GM21360 (cell line): ENCODE results near the gene BMAL1.
"Not testable (repeated sequence)": the region's sequence is repeated elsewhere in the genome, so short reads cannot be mapped to it uniquely, and the experiment has no call there.

ENCODE experiments used
- ATAC-seq: cut with Tn5 transposase; IDR thresholded peaks from one replicate; pipeline ENCODE4 v1.9.1; 2021; ENCODE audit warnings: mild to moderate bottlenecking, moderate library complexity; ENCODE audit not compliant: unreplicated experiment

BMAL1 gene

DNA sequence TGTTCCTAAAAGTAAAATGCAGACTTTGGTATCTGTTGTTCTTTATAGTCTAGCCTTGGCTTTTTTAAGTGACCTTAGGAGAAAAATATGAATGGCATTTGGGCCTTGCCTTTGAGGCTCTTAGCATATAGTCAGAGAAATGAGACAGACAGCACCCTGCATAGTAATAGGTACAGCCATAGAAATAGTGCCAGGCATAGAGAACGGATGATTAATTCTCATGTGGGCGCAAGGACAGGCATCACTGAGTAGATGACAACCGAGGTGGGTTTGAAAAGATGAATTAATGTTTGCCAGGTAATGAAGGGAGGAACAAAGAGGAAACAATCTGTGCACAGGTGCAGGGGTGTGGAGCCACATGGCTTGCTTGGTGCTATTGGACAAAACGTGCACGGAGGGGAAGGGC is 90.5 kb downstream of the BMAL1 start:
- ATAC-seq: no peak

DNA sequence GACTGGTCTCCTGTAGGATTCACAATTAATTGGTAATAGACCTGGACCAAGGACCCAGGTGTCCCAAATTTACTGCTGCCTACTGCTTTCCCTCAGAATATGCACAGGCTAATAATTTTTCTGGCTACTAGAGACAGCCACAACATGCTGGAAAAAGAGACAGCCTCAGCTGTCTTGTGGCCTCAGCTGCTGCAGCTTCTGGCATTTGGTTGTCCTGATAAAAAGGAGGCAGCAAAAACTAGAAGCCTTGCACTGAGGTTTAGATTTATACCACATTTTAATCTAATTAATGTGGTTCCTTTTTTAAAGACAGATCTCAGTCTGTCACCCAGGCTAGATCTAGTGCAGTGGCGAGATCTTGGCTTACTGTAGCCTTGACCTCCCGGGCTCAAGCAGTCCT is 95.6 kb downstream of the BMAL1 start:
- no peak for ATAC-seq

GRCh38 chr11:13375798-13376197 is 98.2 kb downstream of the BMAL1 start:
- no peak for ATAC-seq

GRCh38 chr11:13376402-13376801 is 98.8 kb downstream of the BMAL1 start:
- no peak for ATAC-seq

DNA sequence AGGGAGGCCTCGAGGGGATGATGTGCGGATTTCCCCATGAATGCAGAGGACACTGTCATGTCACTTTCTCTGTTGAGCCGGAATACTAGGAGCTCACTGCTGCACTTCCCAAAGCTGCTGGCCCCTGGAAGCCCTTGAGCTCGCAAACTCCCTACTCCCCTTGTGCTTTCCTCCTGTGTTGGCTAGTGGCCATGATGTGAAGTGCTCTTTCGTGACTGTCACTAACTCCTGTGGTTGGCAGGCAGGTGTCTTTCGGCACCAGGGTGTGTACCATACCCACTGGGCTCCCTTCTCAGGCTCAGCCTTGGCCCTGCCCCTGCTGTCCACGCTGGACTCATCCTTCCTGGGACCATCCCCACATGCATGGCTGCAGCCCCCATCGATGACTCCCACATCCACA is 99.2 kb downstream of the BMAL1 start:
- ATAC-seq: no peak

GRCh38 chr11:13378316-13378715 is 100.7 kb downstream of the BMAL1 start:
- ATAC-seq: no peak

GRCh38 chr11:13380731-13381130 is 103.1 kb downstream of the BMAL1 start:
- no peak for ATAC-seq

- ATAC-seq: no peak
Observed at GRCh38 chr11:13382751-13383150, 105.2 kb downstream of the BMAL1 start.

- ATAC-seq: no peak
Observed at GRCh38 chr11:13384908-13385640, 107.5 kb downstream of the BMAL1 start.

DNA sequence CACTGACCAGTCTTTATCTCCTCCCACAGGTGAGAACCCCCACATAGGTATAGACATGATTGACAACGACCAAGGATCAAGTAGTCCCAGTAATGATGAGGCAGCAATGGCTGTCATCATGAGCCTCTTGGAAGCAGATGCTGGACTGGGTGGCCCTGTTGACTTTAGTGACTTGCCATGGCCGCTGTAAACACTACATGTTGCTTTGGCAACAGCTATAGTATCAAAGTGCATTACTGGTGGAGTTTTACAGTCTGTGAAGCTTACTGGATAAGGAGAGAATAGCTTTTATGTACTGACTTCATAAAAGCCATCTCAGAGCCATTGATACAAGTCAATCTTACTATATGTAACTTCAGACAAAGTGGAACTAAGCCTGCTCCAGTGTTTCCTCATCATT is 109.0 kb downstream of the BMAL1 start:
- ATAC-seq: no peak

DNA sequence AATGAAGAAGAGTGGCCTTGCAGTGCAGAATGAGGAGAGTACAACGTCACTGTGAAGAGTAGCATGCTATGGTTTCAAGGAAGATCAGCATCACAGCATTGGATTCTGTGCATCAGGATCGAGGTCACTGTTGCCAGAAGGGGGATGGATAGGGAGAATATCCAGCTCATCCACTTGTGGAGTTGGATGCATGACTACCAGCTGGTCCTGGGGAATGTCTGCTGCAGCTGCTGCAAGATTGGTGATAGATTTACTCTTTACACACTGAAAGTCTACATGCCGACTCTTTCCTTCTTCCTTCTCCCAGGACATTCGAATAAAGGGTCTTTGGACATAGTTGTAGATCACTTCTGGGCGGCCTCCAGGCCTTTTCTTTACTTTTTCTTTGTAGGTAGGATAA is 111.2 kb downstream of the BMAL1 start:
- ATAC-seq: no peak

- ATAC-seq: no peak
Observed at GRCh38 chr11:13391217-13391616, 113.6 kb downstream of the BMAL1 start.

DNA sequence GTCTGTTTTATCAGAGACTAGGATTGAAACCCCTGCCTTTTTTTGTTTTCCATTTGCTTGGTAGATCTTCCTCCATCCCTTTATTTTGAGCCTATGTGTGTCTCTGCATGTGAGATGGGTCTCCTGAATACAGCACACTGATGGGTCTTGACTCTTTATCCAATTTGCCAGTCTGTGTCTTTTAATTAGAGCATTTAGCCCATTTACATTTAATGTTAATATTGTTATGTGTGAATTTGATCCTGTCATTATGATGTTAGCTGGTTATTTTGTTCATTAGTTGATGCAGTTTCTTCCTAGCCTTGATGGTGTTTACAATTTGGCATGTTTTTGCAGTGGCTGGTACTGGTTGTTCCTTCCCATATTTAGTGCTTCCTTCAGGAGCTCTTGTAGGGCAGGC is 120.7 kb downstream of the BMAL1 start:
- not testable (repeated sequence) for ATAC-seq

DNA sequence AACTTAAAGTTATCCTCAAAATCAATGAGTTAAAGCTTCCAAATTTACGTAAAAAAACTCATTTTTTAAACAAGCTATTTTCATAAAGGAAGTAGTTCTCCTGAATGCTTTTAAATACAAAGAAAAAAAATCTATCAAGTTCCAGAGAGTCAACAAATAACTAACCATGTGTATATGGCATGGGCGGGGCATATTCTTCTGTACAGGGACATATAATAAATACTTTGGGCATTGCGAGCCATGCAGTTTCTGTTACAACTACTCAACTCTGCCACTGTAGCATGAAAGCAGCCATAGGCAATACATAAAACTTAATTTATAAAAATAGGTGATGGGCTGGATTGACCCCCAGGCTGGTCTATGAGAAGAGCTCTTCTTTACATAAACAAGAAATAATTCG is 127.6 kb downstream of the BMAL1 start:
- ATAC-seq: no peak

DNA sequence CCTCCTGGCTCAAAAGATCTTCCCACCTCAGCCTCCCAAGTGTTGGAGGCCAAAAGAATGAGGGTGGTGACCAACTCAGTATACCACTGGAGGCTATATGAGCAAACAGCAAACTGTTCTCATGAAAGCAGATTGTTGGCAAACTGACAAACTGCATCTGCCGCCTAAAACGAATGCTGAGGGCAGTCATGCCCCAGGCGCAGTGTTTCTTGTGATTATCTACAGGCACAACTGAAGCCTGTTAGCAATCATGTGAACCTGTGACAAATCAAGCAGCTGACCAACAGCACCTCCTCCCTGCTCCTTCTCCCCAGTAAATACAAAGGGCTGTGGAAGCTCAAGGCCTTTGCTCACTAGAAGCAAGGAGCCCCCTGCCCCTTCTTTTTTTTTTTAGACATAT is 137.6 kb downstream of the BMAL1 start:
- ATAC-seq: no peak

DNA sequence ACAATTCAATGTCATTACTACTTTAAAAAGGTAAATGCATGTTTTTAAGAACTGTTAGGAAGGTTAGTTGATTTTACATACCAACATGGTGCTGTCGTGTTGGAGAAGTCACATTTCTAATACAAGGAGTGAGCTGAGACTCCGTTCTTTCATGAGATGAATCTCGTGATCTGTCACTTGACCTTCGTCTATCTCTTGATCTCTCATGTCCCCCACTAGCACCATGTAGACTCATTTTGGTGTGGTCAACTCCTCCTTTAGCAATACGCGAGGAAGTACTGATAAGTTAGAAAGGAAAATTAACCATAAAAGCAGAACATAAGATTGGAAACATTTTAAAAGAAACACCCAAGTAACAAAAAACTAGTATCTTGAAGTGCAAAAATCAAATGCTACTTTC is 144.0 kb downstream of the BMAL1 start:
- no peak for ATAC-seq

DNA sequence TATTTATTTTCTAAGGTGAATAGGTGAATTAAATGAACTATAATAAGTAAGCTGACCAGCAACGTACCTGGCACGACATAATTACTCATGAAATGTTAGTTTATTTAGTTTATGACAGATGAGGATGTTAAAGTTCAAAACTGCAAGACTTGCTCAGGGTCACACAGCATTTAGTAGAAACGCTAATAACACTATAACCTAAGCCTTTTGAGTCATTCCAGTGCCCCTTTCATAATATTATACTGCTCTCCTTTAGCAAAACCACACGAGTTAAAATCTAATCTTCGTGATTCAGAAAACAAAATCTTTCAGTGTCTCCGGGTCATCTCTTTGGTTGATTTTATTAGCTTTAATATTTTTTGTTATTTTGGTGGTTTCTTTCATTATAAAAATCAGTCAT is 145.8 kb downstream of the BMAL1 start:
- ATAC-seq: no peak

GRCh38 chr11:13427440-13427839 is 149.8 kb downstream of the BMAL1 start:
- no peak for ATAC-seq

DNA sequence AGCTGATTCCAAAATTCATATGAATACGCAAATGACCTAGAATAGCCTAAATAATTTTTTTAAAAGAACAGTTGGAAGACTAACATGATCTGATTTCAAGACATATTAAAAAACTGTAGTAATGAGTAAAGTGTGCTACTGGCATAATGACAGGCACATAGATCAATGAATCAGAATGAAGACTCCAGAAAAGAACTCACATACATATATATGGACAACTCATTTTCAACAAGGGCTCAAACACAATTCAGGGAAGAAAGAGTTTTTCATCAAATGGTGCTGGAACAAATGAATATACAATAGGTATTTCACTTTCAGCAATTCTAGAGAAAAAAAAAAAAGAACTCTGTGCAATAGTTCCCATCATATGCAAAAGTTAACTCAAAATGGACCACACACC is 151.7 kb downstream of the BMAL1 start:
- no peak for ATAC-seq

DNA sequence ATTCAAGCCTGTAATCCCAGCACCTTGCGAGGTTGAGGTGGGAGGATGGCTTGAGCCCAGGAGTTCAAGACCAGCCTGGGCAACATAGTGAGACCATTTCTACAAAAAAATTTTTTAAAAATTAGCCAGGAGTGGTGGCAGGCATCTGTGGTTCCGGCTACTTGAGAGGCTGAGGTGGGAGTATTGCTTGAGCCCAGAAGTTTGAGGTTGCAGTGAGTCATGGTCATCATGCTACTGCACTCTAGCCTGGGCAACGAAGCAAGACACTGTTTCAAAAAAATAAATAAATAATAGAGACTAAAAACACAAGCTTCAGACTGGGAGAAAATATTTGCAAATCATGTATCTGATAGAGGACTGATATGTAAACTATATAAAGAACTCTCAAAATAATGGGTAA is 152.2 kb downstream of the BMAL1 start:
- ATAC-seq: no peak

- ATAC-seq: no peak
Observed at GRCh38 chr11:13433437-13433836, 155.8 kb downstream of the BMAL1 start.

- no peak for ATAC-seq
Observed at GRCh38 chr11:13434247-13435205, 156.9 kb downstream of the BMAL1 start.
